Neural cell (in vitro differentiated cells): ENCODE results near the gene CASP3. TPM values are rescaled to one million over a fixed set of nuclear protein-coding genes. Genes with fewer than 3 reads are reported as not detected.

Experiments
- H2AFZ ChIP-seq: fragments of 200-600, 300-800 bp; sonication (generic), shearing (Covaris generic); 2 replicates; pipeline ENCODE4 v1.6.0; 2014; ENCODE audit warnings: low read depth, mild to moderate bottlenecking, antibody characterized with exemption, low read length, moderate library complexity
- H3F3A ChIP-seq: fragments of 200-600 bp; shearing (Covaris generic); 2 replicates; pipeline ENCODE4 v1.6.1; 2016; ENCODE audit warnings: mild to moderate bottlenecking, moderate library complexity, mixed read lengths, antibody characterized with exemption, low read length; ENCODE audit not compliant: insufficient read depth, poor library complexity, severe bottlenecking
- H3K27ac ChIP-seq: fragments of 200-600, 300-800 bp; sonication (generic), shearing (Covaris generic); 2 replicates; pipeline ENCODE4 v1.5.1; 2014; ENCODE audit warnings: mild to moderate bottlenecking, low read length, moderate library complexity
- H3K27me3 ChIP-seq: fragments of 300-800, 200-600 bp; sonication (generic), shearing (Covaris generic); 2 replicates; pipeline ENCODE4 v1.6.0; 2014; ENCODE audit warnings: mild to moderate bottlenecking, low read depth, low read length, moderate library complexity; ENCODE audit not compliant: insufficient read depth
- H3K36me3 ChIP-seq: fragments of 300-800, 200-600 bp; sonication (generic), shearing (Covaris generic); 2 replicates; pipeline ENCODE4 v1.5.1; 2014; ENCODE audit warnings: mild to moderate bottlenecking, antibody characterized with exemption, low read length, moderate library complexity; ENCODE audit not compliant: insufficient read depth
- H3K4me2 ChIP-seq: fragments of 300-800, 200-600 bp; sonication (generic), shearing (Covaris generic); 2 replicates; pipeline ENCODE4 v1.6.0; 2014; ENCODE audit warnings: mild to moderate bottlenecking, low read length
- H3K4me3 ChIP-seq: fragments of 300-800, 200-600 bp; sonication (generic), shearing (Covaris generic); 2 replicates; pipeline ENCODE4 v1.5.1; 2014; ENCODE audit warnings: mild to moderate bottlenecking, low read length, moderate library complexity
- H3K79me2 ChIP-seq: fragments of 200-600 bp; shearing (Covaris generic); replicated peaks from 2 replicates; pipeline ENCODE4 v1.6.0; 2014; ENCODE audit warnings: mild to moderate bottlenecking, low read length, moderate library complexity; ENCODE audit not compliant: insufficient read depth
- H3K9ac ChIP-seq: fragments of 300-800, 200-600 bp; sonication (generic), shearing (Covaris generic); 2 replicates; pipeline ENCODE4 v1.6.1; 2016; ENCODE audit warnings: mild to moderate bottlenecking, low read length, mixed read lengths
- H3K9me2 ChIP-seq: fragments of 200-600 bp; shearing (Covaris generic); 2 replicates; pipeline ENCODE4 v1.6.1; 2016; ENCODE audit warnings: mild to moderate bottlenecking, low read length, mixed read lengths; ENCODE audit not compliant: insufficient read depth
- H3K9me3 ChIP-seq: fragments of 200-600, 300-800 bp; sonication (generic), shearing (Covaris generic); 2 replicates; pipeline ENCODE4 v1.6.1; 2016; ENCODE audit warnings: mild to moderate bottlenecking, mixed run types, low read length, moderate library complexity, mixed read lengths
- H4K20me1 ChIP-seq: fragments of 200-600 bp; shearing (Covaris generic); 2 replicates; pipeline ENCODE4 v1.6.1; 2016; ENCODE audit warnings: mild to moderate bottlenecking, mixed run types; ENCODE audit not compliant: insufficient read depth
- EP300 ChIP-seq: fragments of 450-650 bp; conservative IDR thresholded peaks from 2 replicates; pipeline ENCODE4 v1.6.1; 2014; ENCODE audit warnings: antibody characterized with exemption, mild to moderate bottlenecking, moderate library complexity; ENCODE audit not compliant: poor library complexity, severe bottlenecking
- EZH2 ChIP-seq: fragments of 200-600, 300-800 bp; shearing (Covaris generic), sonication (generic); IDR thresholded peaks from 2 replicates; pipeline ENCODE4 v1.6.1; 2014; ENCODE audit warnings: antibody characterized with exemption, low read length, borderline replicate concordance, mild to moderate bottlenecking; ENCODE audit not compliant: insufficient read depth, poor library complexity, severe bottlenecking
- MXI1 ChIP-seq: fragments of 450-650 bp; conservative IDR thresholded peaks from 2 replicates; pipeline ENCODE4 v1.6.1; 2014; ENCODE audit warnings: antibody characterized with exemption, mild to moderate bottlenecking; ENCODE audit not compliant: poor library complexity, severe bottlenecking
- POLR2AphosphoS5 ChIP-seq: IDR thresholded peaks from 2 replicates; pipeline ENCODE4 v1.6.1; 2012
- RAD21 ChIP-seq: fragments of 450-650 bp; conservative IDR thresholded peaks from 2 replicates; pipeline ENCODE4 v1.6.1; 2014; ENCODE audit warnings: antibody characterized with exemption, mild to moderate bottlenecking, moderate library complexity
- REST ChIP-seq: IDR thresholded peaks from 2 replicates; pipeline ENCODE4 v1.6.1; 2012; ENCODE audit warnings: borderline replicate concordance
- SMC3 ChIP-seq: fragments of 450-650 bp; conservative IDR thresholded peaks from 2 replicates; pipeline ENCODE4 v1.6.1; 2014; ENCODE audit warnings: antibody characterized with exemption, mild to moderate bottlenecking, moderate library complexity; ENCODE audit not compliant: poor library complexity
- TAF1 ChIP-seq: IDR thresholded peaks from 2 replicates; pipeline ENCODE4 v1.6.1; 2012; ENCODE audit warnings: low read depth
- polyA plus RNA-seq: library from polyadenylated mRNA; depleted of rRNA; stranded (reverse); fragments of >200 nt; gene quantifications from 2 replicates; pipeline ENCODE4 v1.2.3, GENCODE V29; 2014
- TF ChIP-seq, protein P1 (sequence below): fragments of 450-650 bp; IDR thresholded peaks from 2 replicates; pipeline ENCODE4 v1.5.1; 2014; ENCODE audit warnings: antibody characterized with exemption, mild to moderate bottlenecking, moderate library complexity; ENCODE audit not compliant: poor library complexity, severe bottlenecking

CASP3 gene
- polyA plus RNA-seq, 1 donor from 2014 or later, result 116 TPM

DNA sequence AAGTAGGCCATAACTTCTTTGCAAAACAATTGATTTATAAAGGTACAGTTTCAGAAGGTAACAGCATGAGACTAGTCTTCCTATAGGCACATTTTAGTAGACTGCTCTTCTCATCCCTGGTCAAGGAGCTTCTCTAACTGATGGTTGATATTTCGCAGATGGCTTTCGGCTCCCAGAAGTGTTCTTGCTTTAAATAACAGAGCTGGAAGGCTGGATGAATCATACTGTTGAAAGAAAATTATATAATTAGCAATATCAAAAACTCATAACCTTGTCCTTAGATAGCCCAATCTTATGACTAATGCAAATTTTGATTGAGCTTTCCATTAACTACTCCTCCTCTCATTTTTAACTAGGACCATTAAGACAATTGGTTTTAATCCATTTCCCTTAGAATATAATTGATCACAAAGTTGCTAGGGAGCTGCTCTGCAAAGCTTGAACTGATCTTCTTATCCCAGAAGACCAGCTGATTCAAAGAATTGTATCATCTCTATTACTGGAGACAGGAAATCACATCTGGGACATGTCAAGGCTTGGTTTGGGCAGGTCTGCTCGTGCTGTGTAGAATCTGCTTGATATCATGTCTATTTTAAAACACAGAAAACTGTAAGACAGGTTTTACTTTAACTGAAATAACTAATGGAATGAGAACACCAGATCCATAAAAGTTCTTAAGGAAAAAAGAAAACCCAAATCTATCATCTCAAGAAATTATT lies 46.1 kb upstream of the CASP3 start:
- H3K4me3 ChIP-seq, result no peak overlapping the region
- H3K4me2 ChIP-seq, result no peak overlapping the region
- TF ChIP-seq TAF1, result no peak
- no peak for TF ChIP-seq MXI1
- TF ChIP-seq, protein P1, sequence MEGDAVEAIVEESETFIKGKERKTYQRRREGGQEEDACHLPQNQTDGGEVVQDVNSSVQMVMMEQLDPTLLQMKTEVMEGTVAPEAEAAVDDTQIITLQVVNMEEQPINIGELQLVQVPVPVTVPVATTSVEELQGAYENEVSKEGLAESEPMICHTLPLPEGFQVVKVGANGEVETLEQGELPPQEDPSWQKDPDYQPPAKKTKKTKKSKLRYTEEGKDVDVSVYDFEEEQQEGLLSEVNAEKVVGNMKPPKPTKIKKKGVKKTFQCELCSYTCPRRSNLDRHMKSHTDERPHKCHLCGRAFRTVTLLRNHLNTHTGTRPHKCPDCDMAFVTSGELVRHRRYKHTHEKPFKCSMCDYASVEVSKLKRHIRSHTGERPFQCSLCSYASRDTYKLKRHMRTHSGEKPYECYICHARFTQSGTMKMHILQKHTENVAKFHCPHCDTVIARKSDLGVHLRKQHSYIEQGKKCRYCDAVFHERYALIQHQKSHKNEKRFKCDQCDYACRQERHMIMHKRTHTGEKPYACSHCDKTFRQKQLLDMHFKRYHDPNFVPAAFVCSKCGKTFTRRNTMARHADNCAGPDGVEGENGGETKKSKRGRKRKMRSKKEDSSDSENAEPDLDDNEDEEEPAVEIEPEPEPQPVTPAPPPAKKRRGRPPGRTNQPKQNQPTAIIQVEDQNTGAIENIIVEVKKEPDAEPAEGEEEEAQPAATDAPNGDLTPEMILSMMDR, result no peak
- no peak for TF ChIP-seq EZH2
- no peak for TF ChIP-seq POLR2AphosphoS5
- no peak for TF ChIP-seq REST
- no peak for TF ChIP-seq EP300
- TF ChIP-seq SMC3, result no peak
- TF ChIP-seq RAD21, result no peak
- H3K9ac ChIP-seq, result no peak overlapping the region
- H3K79me2 ChIP-seq, result no peaks in the 10 kb centered on the region
- no peaks in the 10 kb centered on the region for H3K9me2 ChIP-seq
- no peaks in the 10 kb centered on the region for H3K9me3 ChIP-seq
- no peaks in the 10 kb centered on the region for H4K20me1 ChIP-seq
- H2AFZ ChIP-seq, result no peak overlapping the region
- no peak overlapping the region for H3K27ac ChIP-seq
- no peaks in the 10 kb centered on the region for H3K27me3 ChIP-seq
- H3K36me3 ChIP-seq, result peaks cover 6% of the 10 kb centered on the region
- no peaks in the 10 kb centered on the region for H3F3A ChIP-seq

DNA sequence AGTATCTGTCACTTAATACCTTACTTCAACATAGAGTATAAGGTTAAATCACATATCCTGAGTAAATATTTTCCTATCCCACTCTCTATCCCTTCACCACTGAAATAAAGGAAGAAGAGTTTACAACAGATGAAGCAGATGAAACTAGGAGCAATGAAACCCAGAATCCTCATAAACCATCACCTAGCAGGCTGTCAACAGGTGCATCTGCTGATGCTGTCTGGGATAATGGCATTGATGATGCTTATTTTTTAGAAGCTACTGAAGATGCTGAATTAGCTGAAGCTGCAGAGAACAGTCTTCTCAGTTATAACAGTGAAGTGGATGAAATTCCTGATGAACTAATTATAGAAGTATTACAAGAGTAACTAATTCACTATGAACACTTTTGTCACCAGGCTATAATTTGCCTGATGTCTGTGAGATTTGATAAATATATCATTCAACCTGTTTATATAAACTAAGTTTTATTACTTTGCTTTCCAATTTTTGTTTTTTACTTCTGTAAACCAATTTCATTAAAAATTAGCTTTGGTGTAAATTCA lies 45.2 kb upstream of the CASP3 start:
- no peak overlapping the region for H3K27ac ChIP-seq
- no peak overlapping the region for H3K4me3 ChIP-seq
- H2AFZ ChIP-seq, result no peak overlapping the region
- H3K79me2 ChIP-seq, result no peaks in the 10 kb centered on the region
- TF ChIP-seq MXI1, result no peak
- no peak for TF ChIP-seq RAD21
- TF ChIP-seq EZH2, result no peak
- no peak for TF ChIP-seq SMC3
- no peak for TF ChIP-seq EP300
- no peak for TF ChIP-seq POLR2AphosphoS5
- TF ChIP-seq, protein P1, result no peak
- no peak for TF ChIP-seq TAF1
- no peak for TF ChIP-seq REST
- H3K9me3 ChIP-seq, result no peaks in the 10 kb centered on the region
- H3K27me3 ChIP-seq, result no peaks in the 10 kb centered on the region
- no peak overlapping the region for H3K9ac ChIP-seq
- H4K20me1 ChIP-seq, result no peaks in the 10 kb centered on the region
- no peaks in the 10 kb centered on the region for H3K9me2 ChIP-seq
- no peak overlapping the region for H3K4me2 ChIP-seq
- H3K36me3 ChIP-seq, result peaks cover 6% of the 10 kb centered on the region
- H3F3A ChIP-seq, result no peaks in the 10 kb centered on the region
